ENCODE measurements around the gene RABGAP1L.

The RABGAP1L gene

DNA sequence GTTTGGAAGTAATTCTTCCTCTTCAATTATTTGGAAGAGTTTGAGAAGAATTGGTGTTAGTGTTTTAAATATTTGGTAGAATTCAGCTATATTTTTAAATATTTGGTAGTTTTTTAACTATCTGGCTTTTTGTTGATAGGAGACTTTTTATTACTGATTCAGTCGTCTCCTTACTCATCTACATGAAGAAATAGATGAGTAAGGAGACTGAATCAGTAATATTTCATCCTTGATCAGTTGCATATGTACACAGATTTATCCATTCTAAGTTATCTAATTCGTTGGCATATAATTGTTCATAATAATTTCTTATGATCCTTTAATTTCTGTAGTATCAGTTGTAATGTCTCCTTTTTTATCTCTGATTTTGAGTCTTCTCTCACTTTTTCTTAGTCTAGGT, 512.5 kb downstream of the RABGAP1L start:
- TF ChIP-seq, protein P1, sequence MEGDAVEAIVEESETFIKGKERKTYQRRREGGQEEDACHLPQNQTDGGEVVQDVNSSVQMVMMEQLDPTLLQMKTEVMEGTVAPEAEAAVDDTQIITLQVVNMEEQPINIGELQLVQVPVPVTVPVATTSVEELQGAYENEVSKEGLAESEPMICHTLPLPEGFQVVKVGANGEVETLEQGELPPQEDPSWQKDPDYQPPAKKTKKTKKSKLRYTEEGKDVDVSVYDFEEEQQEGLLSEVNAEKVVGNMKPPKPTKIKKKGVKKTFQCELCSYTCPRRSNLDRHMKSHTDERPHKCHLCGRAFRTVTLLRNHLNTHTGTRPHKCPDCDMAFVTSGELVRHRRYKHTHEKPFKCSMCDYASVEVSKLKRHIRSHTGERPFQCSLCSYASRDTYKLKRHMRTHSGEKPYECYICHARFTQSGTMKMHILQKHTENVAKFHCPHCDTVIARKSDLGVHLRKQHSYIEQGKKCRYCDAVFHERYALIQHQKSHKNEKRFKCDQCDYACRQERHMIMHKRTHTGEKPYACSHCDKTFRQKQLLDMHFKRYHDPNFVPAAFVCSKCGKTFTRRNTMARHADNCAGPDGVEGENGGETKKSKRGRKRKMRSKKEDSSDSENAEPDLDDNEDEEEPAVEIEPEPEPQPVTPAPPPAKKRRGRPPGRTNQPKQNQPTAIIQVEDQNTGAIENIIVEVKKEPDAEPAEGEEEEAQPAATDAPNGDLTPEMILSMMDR (IDR thresholded peaks at IDR 0.05; ENCODE audit: insufficient read depth, missing control alignments): no peak
- FAIRE-seq: no peak
- no peak for DNase-seq (ENCODE audit: insufficient read length, low spot score)

DNA sequence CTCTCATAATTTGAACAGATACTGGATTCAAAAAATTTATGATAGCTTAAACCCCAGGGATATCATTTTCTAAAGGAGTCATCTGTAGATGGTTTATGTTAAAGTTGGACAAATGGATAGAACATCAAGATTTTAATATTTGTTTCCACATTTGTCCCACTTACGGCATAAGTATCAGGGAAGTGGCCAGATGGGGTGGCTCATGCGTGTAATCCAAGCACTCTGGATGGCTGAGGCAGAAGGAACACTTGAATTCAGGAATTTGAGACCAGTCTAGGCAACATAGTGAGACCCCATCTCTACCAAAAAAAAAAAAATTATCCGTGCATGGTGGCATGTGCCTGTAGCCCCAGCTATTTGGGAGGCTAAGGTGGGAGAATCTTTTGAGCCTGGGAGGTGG, 517.5 kb downstream of the RABGAP1L start:
- DNase-seq (ENCODE audit: insufficient read length, low spot score): no peak
- TF ChIP-seq, protein P1 (IDR thresholded peaks at IDR 0.05; ENCODE audit: insufficient read depth, missing control alignments): no peak
- FAIRE-seq: no peak

GRCh38 chr1:174678657-174679056, 519.3 kb downstream of the RABGAP1L start:
- no peak for FAIRE-seq
- TF ChIP-seq, protein P1 (IDR thresholded peaks at IDR 0.05; ENCODE audit: insufficient read depth, missing control alignments): no peak
- DNase-seq (ENCODE audit: insufficient read length, low spot score): no peak

GRCh38 chr1:174680101-174680500, 520.8 kb downstream of the RABGAP1L start:
- TF ChIP-seq, protein P1 (IDR thresholded peaks at IDR 0.05; ENCODE audit: insufficient read depth, missing control alignments): no peak
- no peak for DNase-seq (ENCODE audit: insufficient read length, low spot score)
- FAIRE-seq: no peak

GRCh38 chr1:174682419-174683008, 523.2 kb downstream of the RABGAP1L start:
- TF ChIP-seq, protein P1 (IDR thresholded peaks at IDR 0.05; ENCODE audit: insufficient read depth, missing control alignments): no peak
- DNase-seq (ENCODE audit: insufficient read length, low spot score): no peak
- no peak for FAIRE-seq

DNA sequence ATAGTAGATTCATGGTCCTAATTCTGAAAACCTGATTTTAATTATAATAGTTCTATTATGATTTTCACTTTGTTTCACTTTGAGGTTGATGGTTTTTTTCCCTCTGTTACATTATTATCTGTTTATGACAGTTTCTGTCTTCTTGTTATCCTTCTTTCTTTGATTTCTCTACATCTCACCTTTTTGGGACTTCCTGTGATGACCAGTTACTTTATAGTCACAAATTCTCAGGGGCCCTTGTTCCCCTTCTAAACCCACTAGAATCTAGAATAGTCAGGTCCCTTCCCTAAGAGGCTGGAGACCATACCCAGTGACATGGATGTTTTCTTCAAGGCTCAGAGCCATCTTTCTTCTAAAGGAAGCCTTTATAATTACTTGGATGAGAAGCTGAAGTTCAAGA, 526.9 kb downstream of the RABGAP1L start:
- no peak for DNase-seq (ENCODE audit: insufficient read length, low spot score)
- FAIRE-seq: no peak
- TF ChIP-seq, protein P1 (IDR thresholded peaks at IDR 0.05; ENCODE audit: insufficient read depth, missing control alignments): no peak

GRCh38 chr1:174689524-174689923, 530.2 kb downstream of the RABGAP1L start:
- DNase-seq (ENCODE audit: insufficient read length, low spot score) (no peak), FAIRE-seq (no peak)
- TF ChIP-seq, protein P1 (IDR thresholded peaks at IDR 0.05; ENCODE audit: insufficient read depth, missing control alignments): no peak
